Fibroblast of the conjunctiva (primary cell): ENCODE results near the gene PCDHGA10.
A peak's percentile ranks its signal among the peaks of the same experiment; 100 is the strongest.
"Not testable (repeated sequence)": the region's sequence is repeated elsewhere in the genome, so short reads cannot be mapped to it uniquely, and the experiment has no call there.

Source experiments
- DNase-seq: peaks from one replicate; pipeline ENCODE4 v3.0.0-alpha.2; 2010; ENCODE audit warnings: low read depth

PCDHGA10 gene

GRCh38 chr5:141392429-141393198 is 20.2 kb upstream of the PCDHGA10 start, which contains the start of gene PCDHGA8:
Gene PCDHGA8, plus strand, starts transcription at chr5:141392633. Its CDS starts 181 bp downstream, at chr5:141392814.
- no peak for DNase-seq

DNA sequence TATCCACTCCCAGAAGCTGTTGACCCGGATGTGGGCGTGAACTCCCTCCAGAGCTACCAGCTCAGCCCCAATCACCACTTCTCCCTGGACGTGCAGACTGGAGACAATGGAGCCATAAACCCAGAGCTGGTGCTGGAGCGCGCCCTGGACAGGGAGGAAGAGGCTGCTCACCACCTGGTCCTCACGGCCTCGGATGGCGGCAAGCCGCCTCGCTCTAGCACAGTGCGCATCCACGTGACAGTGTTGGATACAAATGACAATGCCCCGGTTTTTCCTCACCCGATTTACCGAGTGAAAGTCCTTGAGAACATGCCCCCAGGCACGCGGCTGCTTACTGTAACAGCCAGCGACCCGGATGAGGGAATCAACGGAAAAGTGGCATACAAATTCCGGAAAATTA is 19.5 kb upstream of the PCDHGA10 start:
- DNase-seq = no peak

DNA sequence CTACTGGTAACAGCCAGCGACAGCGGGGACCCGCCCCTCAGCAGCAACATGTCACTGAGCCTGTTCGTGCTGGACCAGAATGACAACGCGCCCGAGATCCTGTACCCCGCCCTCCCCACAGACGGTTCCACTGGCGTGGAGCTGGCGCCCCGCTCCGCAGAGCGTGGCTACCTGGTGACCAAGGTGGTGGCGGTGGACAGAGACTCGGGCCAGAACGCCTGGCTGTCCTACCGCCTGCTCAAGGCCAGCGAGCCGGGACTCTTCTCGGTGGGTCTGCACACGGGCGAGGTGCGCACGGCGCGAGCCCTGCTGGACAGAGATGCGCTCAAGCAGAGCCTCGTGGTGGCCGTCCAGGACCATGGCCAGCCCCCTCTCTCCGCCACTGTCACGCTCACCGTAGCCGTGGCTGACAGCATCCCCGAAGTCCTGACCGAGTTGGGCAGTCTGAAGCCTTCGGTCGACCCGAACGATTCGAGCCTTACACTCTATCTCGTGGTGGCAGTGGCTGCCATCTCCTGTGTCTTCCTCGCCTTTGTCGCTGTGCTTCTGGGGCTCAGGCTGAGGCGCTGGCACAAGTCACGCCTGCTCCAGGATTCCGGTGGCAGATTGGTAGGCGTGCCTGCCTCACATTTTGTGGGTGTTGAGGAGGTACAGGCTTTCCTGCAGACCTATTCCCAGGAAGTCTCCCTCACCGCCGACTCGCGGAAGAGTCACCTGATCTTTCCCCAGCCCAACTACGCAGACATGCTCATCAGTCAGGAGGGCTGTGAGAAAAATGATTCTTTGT is 18.2 kb upstream of the PCDHGA10 start:
- DNase-seq = not testable (repeated sequence)

- DNase-seq = not testable (repeated sequence)
These were observed 14.8 kb upstream of the PCDHGA10 start, which contains the start of gene PCDHGB5 for GRCh38 chr5:141397756-141398551. Gene PCDHGB5, plus strand, starts transcription at chr5:141397947. Its CDS starts 181 bp downstream, at chr5:141398128.

GRCh38 chr5:141398608-141399007 is 14.2 kb upstream of the PCDHGA10 start:
- no peak for DNase-seq

- DNase-seq = no peak
These were observed 13.1 kb upstream of the PCDHGA10 start for GRCh38 chr5:141399555-141400258.

GRCh38 chr5:141402553-141403243 is 10.1 kb upstream of the PCDHGA10 start, which contains the start of gene PCDHGA9:
Gene PCDHGA9, plus strand, starts transcription at chr5:141402778. Its CDS starts 175 bp downstream, at chr5:141402953.
- DNase-seq = no peak

GRCh38 chr5:141403387-141403786 is 9.4 kb upstream of the PCDHGA10 start:
- no peak for DNase-seq

DNA sequence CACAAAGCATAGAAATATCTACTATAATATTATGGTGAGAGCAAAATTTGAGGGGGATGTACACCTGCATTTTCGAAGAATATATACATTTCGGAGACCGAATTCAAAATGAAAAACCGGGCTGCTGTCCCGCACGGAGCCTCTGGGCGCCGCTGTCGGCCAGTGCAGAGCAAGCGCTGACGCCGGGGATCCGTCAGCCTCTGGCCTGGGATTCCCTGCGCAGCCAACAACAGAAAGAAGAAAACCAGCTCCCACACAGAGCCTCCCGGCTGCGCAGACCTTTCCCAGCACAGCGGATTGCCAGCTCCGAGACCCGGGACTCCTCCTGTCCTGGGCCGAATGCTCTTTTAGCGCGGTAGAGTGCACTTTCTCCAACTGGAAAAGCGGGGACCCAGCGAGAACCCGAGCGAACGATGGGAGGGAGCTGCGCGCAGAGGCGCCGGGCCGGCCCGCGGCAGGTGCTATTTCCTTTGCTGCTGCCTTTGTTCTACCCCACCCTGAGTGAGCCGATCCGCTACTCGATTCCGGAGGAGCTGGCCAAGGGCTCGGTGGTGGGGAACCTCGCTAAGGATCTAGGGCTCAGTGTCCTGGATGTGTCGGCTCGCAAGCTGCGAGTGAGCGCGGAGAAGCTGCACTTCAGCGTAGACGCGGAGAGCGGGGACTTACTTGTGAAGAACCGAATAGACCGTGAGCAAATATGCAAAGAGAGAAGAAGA is 4.8 kb upstream of the PCDHGA10 start, which contains the start of gene PCDHGB6:
TSS of gene PCDHGB6 (plus strand) at position 232 of the 716 bp plus-strand sequence. CDS start at position 414, 182 bp downstream.
- not testable (repeated sequence) for DNase-seq

DNA sequence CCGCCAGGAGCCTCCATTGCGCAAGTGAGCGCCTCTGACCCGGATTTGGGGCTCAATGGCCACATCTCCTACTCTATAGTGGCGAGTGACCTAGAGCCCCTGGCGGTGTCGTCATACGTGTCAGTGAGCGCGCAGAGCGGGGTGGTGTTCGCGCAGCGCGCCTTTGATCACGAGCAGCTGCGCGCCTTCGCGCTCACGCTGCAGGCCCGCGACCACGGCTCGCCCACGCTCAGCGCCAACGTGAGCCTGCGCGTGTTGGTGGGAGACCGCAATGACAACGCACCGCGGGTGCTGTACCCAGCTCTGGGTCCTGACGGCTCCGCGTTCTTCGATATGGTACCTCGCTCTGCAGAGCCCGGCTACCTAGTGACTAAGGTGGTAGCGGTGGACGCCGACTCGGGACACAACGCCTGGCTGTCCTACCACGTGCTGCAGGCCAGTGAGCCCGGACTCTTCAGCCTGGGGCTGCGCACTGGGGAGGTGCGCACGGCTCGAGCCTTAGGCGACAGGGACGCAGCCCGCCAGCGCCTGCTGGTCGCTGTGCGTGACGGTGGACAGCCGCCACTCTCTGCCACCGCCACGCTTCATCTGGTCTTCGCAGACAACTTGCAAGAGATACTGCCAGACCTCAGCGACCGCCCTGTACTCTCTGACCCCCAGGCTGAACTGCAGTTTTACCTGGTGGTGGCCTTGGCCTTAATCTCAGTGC is 3.0 kb upstream of the PCDHGA10 start:
- no peak for DNase-seq

- DNase-seq = no peak
These were observed 1.2 kb upstream of the PCDHGA10 start for GRCh38 chr5:141411575-141411974.

DNA sequence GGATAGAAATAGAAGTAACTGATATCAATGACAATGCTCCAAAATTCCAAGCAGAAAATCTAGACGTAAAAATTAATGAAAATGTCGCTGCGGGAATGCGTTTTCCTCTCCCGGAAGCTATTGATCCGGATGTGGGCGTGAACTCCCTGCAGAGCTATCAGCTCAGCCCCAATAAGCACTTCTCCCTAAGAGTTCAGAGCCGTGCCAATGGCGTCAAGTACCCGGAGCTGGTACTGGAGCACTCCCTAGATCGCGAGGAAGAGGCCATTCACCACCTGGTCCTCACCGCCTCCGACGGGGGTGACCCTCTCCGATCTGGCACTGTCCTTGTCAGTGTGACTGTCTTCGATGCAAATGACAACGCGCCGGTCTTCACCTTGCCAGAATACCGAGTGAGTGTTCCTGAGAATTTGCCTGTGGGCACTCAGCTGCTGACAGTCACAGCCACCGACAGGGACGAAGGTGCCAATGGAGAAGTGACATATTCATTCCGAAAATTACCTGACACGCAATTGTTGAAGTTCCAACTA is 818 bp downstream of the PCDHGA10 start:
- no peak for DNase-seq

DNA sequence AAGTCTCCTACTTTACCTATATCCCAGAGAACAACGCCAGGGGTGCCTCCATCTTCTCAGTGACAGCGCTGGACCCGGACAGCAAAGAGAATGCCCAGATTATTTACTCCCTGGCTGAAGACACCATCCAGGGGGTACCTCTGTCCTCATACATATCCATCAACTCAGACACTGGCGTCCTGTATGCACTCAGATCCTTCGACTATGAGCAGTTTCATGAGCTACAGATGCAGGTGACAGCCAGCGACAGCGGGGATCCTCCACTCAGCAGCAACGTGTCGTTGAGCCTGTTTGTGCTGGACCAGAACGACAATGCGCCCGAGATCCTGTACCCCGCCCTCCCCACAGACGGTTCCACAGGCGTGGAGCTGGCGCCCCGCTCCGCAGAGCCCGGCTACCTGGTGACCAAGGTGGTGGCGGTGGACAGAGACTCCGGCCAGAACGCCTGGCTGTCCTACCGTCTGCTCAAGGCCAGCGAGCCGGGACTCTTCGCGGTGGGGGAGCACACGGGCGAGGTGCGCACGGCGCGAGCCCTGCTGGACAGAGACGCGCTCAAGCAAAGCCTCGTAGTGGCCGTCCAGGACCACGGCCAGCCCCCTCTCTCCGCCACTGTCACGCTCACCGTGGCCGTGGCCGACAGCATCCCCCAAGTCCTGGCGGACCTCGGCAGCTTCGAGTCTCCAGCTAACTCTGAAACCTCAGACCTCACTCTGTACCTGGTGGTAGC is 1.9 kb downstream of the PCDHGA10 start:
- not testable (repeated sequence) for DNase-seq

DNA sequence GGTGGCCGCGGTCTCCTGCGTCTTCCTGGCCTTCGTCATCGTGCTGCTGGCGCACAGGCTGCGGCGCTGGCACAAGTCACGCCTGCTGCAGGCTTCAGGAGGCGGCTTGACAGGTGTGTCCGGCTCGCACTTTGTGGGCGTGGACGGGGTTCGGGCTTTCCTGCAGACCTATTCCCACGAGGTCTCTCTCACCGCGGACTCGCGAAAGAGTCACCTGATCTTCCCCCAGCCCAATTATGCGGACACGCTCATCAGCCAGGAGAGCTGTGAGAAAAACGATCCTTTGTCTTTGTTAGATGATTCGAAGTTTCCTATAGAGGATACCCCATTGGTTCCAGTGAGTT is 2.5 kb downstream of the PCDHGA10 start:
- not testable (repeated sequence) for DNase-seq

- DNase-seq = peak; percentile 63
These were observed 4.8 kb downstream of the PCDHGA10 start, which contains the start of gene PCDHGB7 for GRCh38 chr5:141417494-141418172. Gene PCDHGB7, plus strand, starts transcription at chr5:141417677. Its CDS starts 183 bp downstream, at chr5:141417860.

- DNase-seq = no peak
These were observed 6.5 kb downstream of the PCDHGA10 start for GRCh38 chr5:141419074-141419880.
